ENCODE measurements around the gene DERA.

DNA sequence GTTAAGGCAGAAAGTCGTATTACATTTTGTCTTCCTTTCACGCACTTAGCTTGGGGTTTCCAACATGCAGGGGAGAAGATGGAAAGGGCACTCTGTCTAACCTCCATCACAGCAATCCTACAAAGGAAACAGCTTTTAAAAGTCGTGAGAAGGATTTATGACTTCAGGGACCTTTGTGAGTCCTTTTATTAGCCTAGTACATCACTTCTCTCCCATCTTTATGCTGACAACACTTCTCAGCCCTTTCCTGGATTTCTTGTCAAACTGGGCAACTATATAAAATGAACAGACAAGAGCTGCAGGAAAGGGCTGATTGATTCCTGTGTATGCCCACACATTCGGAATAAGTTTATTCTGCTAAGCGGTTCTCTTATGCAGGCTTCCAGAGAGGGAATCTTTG is 159.0 kb downstream of the DERA start:
- TF ChIP-seq, protein P1, sequence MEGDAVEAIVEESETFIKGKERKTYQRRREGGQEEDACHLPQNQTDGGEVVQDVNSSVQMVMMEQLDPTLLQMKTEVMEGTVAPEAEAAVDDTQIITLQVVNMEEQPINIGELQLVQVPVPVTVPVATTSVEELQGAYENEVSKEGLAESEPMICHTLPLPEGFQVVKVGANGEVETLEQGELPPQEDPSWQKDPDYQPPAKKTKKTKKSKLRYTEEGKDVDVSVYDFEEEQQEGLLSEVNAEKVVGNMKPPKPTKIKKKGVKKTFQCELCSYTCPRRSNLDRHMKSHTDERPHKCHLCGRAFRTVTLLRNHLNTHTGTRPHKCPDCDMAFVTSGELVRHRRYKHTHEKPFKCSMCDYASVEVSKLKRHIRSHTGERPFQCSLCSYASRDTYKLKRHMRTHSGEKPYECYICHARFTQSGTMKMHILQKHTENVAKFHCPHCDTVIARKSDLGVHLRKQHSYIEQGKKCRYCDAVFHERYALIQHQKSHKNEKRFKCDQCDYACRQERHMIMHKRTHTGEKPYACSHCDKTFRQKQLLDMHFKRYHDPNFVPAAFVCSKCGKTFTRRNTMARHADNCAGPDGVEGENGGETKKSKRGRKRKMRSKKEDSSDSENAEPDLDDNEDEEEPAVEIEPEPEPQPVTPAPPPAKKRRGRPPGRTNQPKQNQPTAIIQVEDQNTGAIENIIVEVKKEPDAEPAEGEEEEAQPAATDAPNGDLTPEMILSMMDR (conservative IDR thresholded peaks at IDR 0.05; ENCODE audit: low read depth, low read length): no peak
- no peak for TF ChIP-seq EZH2 (IDR thresholded peaks at IDR 0.05; ENCODE audit: borderline replicate concordance, low read depth, low read length, poor library complexity, severe bottlenecking)

All from A673 (cell line).